Glutamatergic neuron (in vitro differentiated cells): ENCODE measurements around the gene SEPTIN6. TPM values are rescaled to one million over a fixed set of nuclear protein-coding genes. Genes with fewer than 3 reads are reported as not detected.
A peak's percentile ranks its signal among the peaks of the same experiment; 100 is the strongest.

Experiments
- DNase-seq: peaks from one replicate; pipeline ENCODE4 v3.0.0; 2022
- H3K27ac Mint-ChIP-seq: one replicate; pipeline ENCODE4 v1.8.0; 2020; ENCODE audit warnings: mild to moderate bottlenecking, mixed read lengths, inconsistent platforms; ENCODE audit not compliant: unreplicated experiment
- H3K27me3 Mint-ChIP-seq: one replicate; pipeline ENCODE4 v1.8.0; 2020; ENCODE audit warnings: mild to moderate bottlenecking, moderate library complexity, mixed read lengths, inconsistent platforms; ENCODE audit not compliant: unreplicated experiment
- H3K36me3 Mint-ChIP-seq: one replicate; pipeline ENCODE4 v1.8.0; 2020; ENCODE audit warnings: mild to moderate bottlenecking, mixed read lengths, inconsistent platforms; ENCODE audit not compliant: unreplicated experiment
- H3K4me1 Mint-ChIP-seq: one replicate; pipeline ENCODE4 v1.8.0; 2020; ENCODE audit warnings: mild to moderate bottlenecking, low read depth, mixed read lengths, inconsistent platforms; ENCODE audit not compliant: unreplicated experiment
- H3K4me3 Mint-ChIP-seq: one replicate; pipeline ENCODE4 v1.8.0; 2020; ENCODE audit warnings: mild to moderate bottlenecking, mixed read lengths, inconsistent platforms; ENCODE audit not compliant: unreplicated experiment
- H3K9me3 Mint-ChIP-seq: one replicate; pipeline ENCODE4 v1.8.0; 2020; ENCODE audit warnings: mild to moderate bottlenecking, moderate library complexity, mixed read lengths, inconsistent platforms; ENCODE audit not compliant: unreplicated experiment
- CTCF ChIP-seq: fragments of 200-600 bp; sonication (generic); IDR thresholded peaks from one replicate; pipeline ENCODE4 v1.5.0; 2021; ENCODE audit not compliant: partially characterized antibody, unreplicated experiment
- microRNA-seq: library from miRNA; unstranded; fragments of <30 nt; microRNA quantifications from one replicate; pipeline ENCODE4, GENCODE V29; 2020; ENCODE audit not compliant: unreplicated experiment
- total RNA-seq: library from RNA; stranded (reverse); fragmentation: NEBNext Ultra II Directional; extraction: Animal tissue kit (Norgen Biotek cat#: 25700); gene quantifications from one replicate; pipeline ENCODE4 v1.2.1, GENCODE V29; 2021; ENCODE audit not compliant: unreplicated experiment

SEPTIN6 gene
- total RNA-seq, 1 donor from 2014 or later = 243 TPM

- no peak for TF ChIP-seq CTCF
- H3K27me3 Mint-ChIP-seq = peaks cover 2% of the 10 kb centered on the region
- no peak overlapping the region for H3K4me3 Mint-ChIP-seq
- peaks cover 6% of the 10 kb centered on the region for H3K9me3 Mint-ChIP-seq
- no peaks in the 10 kb centered on the region for H3K36me3 Mint-ChIP-seq
- peak overlapping the region; percentile 88 for H3K27ac Mint-ChIP-seq
- H3K4me1 Mint-ChIP-seq = peaks cover 13% of the 10 kb centered on the region
- DNase-seq = peak; percentile 19
Observed at GRCh38 chrX:119643696-119644095, 49.3 kb downstream of the SEPTIN6 start.

Small RNA genes within 50 kb of the gene (microRNA-seq; reads per million reads assigned to microRNA genes)
- 1,473 reads per million, percentile 91 among the genes with 10 or more reads in this experiment for gene MIR766

Other genes with a start within 250 kb of the SEPTIN6 start
- gene SLC25A5, start 224.7 kb downstream of the SEPTIN6 start, total RNA-seq = 179 TPM
- gene STEEP1, start 127.8 kb downstream of the SEPTIN6 start, total RNA-seq = 28.7 TPM
- gene UBE2A, start 118.6 kb downstream of the SEPTIN6 start, total RNA-seq = 56.3 TPM
- gene NKRF, start 86.7 kb downstream of the SEPTIN6 start, total RNA-seq = 6.8 TPM
- not detected for gene SOWAHD, start 65.4 kb upstream of the SEPTIN6 start, total RNA-seq
- 1,088 TPM for gene RPL39, start 98.5 kb upstream of the SEPTIN6 start, total RNA-seq
- gene UPF3B, start 159.8 kb upstream of the SEPTIN6 start, total RNA-seq = 10.9 TPM
- gene RNF113A, start 178.6 kb upstream of the SEPTIN6 start, total RNA-seq = 19.1 TPM
- gene NDUFA1, start 178.7 kb upstream of the SEPTIN6 start, total RNA-seq = 61.6 TPM
- gene AKAP14, start 202.7 kb upstream of the SEPTIN6 start, total RNA-seq = not detected